Fibroblast of the aortic adventitia (primary cell): ENCODE data around the gene SELPLG. TPM values are rescaled to one million over a fixed set of nuclear protein-coding genes. Genes with fewer than 3 reads are reported as not detected.

Experiments used
- DNase-seq: peaks from one replicate; pipeline ENCODE4 v3.0.0-alpha.2; 2010; ENCODE audit warnings: low read depth
- H3K4me3 ChIP-seq: 2 replicates; pipeline ENCODE4 v1.5.1; 2011; ENCODE audit warnings: low read depth, mild to moderate bottlenecking, control low read depth, low read length, moderate library complexity
- total RNA-seq: library from RNA; depleted of rRNA; stranded (reverse); fragments of >200 nt; gene quantifications from 2 replicates; pipeline ENCODE4 v1.2.3, GENCODE V29; 2012; ENCODE audit warnings: low replicate concordance
- TF ChIP-seq, protein P1 (sequence below): IDR thresholded peaks from 2 replicates; pipeline ENCODE4 v1.5.1; 2011; ENCODE audit warnings: mild to moderate bottlenecking, low read length, control low read depth, inconsistent platforms; ENCODE audit not compliant: insufficient read depth

Gene SELPLG
- total RNA-seq, 1 donor: 1.5 TPM

DNA sequence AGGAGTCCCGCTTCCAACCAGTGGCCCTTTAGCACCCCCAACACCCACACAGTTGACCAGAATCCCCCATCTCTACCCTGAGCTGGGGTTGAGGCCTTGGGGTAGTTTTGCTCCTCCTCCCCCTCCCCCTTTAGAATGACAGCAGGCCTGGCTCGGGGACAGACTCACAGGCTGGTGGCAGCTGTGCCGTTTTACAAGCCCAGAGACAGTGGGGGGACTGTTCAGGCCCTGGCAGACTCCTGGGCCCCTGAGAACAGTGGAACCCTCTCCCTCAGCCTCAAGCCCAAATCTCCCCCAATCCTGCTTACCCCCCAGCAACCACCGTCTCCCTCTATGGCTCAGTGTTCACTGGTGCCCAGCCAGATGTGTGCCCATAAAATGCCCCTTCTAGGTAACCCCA, 45.9 kb downstream of the SELPLG start:
- no peak for DNase-seq
- H3K4me3 ChIP-seq: no peak overlapping the region
- TF ChIP-seq, protein P1, sequence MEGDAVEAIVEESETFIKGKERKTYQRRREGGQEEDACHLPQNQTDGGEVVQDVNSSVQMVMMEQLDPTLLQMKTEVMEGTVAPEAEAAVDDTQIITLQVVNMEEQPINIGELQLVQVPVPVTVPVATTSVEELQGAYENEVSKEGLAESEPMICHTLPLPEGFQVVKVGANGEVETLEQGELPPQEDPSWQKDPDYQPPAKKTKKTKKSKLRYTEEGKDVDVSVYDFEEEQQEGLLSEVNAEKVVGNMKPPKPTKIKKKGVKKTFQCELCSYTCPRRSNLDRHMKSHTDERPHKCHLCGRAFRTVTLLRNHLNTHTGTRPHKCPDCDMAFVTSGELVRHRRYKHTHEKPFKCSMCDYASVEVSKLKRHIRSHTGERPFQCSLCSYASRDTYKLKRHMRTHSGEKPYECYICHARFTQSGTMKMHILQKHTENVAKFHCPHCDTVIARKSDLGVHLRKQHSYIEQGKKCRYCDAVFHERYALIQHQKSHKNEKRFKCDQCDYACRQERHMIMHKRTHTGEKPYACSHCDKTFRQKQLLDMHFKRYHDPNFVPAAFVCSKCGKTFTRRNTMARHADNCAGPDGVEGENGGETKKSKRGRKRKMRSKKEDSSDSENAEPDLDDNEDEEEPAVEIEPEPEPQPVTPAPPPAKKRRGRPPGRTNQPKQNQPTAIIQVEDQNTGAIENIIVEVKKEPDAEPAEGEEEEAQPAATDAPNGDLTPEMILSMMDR: no peak

- no peak for DNase-seq
- TF ChIP-seq, protein P1: no peak
- no peak overlapping the region for H3K4me3 ChIP-seq
Observed at GRCh38 chr12:108586306-108586705, 47.4 kb downstream of the SELPLG start.

DNA sequence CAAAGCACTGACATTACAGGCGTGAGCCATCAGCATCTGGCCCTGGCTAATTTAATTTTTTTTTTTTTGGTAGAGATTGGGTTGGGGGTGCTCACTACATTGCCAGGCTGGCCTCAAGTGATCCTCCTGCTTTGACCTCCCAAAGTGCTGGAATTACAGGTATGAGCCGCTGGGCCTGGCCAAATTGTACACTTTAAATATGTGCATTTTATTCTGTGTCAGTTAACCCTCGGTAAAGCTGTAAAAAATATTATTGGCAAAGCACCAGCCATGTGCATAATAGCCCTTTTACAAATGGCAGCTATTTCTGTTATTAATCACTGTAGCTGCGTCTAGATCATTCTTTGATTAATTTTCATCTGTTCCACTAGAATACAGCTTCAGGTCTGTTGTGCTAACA, 47.8 kb downstream of the SELPLG start:
- TF ChIP-seq, protein P1: no peak
- no peak overlapping the region for H3K4me3 ChIP-seq
- no peak for DNase-seq

DNA sequence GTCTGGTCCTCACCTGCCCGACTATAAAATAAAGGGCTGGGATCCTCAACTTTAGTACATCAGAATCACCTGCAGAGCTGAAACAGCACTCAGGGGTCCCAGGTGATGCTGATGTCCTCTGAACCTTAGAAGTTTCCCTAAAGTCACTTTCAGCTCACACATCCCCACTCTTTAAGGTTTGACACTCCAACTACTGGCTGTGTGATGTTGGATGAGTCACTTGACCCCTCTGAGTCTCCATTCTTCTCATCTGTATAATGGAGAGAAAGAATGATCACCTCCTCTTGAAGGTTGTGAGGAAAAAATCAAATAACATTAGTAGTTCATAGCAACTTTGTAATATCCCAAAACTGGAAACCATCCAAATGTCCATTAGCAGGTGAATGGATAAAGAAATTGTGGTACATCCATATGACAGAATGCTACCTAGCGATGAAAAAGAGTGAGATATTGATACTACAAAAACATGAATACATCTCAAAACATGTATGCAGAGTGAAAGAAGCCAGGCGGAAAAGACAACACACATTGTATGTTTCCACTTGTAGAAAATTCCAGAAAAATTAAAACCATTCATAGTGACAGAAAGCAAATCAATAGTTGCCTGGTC, 49.1 kb downstream of the SELPLG start:
- H3K4me3 ChIP-seq: no peak overlapping the region
- no peak for DNase-seq
- TF ChIP-seq, protein P1: no peak

DNA sequence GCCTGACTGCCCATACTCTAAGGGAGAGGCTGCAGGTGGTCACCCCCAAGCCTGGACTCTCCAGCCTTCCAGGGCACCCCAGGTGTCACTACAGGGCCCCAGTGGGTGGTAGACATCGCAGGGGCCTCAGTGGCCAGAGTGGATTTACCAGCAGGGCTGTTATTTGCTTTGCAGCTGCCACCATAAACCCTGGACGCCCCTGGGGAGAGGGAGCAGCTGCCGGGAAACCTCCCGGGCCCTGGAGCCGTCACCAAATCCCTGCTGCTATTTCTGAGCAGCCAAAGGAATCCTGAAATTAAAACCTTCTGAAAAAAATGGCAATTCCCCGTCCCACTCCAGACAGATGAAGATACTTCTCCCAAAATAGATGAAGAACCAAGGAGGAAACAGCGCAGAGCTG, 49.7 kb downstream of the SELPLG start:
- TF ChIP-seq, protein P1: no peak
- no peak for DNase-seq
- no peak overlapping the region for H3K4me3 ChIP-seq

- H3K4me3 ChIP-seq: no peak overlapping the region
- TF ChIP-seq, protein P1: no peak
- no peak for DNase-seq
Observed at GRCh38 chr12:108582978-108583770, 50.5 kb downstream of the SELPLG start.
